GM10266 (cell line): ENCODE results near the gene FRY.

Experiments used
- DNase-seq: peaks from one replicate; pipeline ENCODE4 v3.0.0; 2012; ENCODE audit errors: extremely low spot score
- CTCF ChIP-seq: IDR thresholded peaks from 2 replicates; pipeline ENCODE4 v1.5.1; 2012; ENCODE audit warnings: mild to moderate bottlenecking, low read depth; ENCODE audit not compliant: control insufficient read depth, insufficient read depth; ENCODE audit errors: missing control alignments

The FRY gene

GRCh38 chr13:32080328-32080744, 48.8 kb downstream of the FRY start:
- no peak for TF ChIP-seq CTCF
- no peak for DNase-seq

GRCh38 chr13:32081591-32081990, 50.0 kb downstream of the FRY start:
- no peak for TF ChIP-seq CTCF
- no peak for DNase-seq

- no peak for DNase-seq
- TF ChIP-seq CTCF, result no peak
Observed at GRCh38 chr13:32086366-32086765, 54.8 kb downstream of the FRY start.

GRCh38 chr13:32086791-32087441, 55.3 kb downstream of the FRY start:
- DNase-seq, result no peak
- no peak for TF ChIP-seq CTCF

- DNase-seq, result no peak
- no peak for TF ChIP-seq CTCF
Observed at GRCh38 chr13:32087955-32088747, 56.6 kb downstream of the FRY start.

GRCh38 chr13:32092496-32092895, 60.9 kb downstream of the FRY start:
- TF ChIP-seq CTCF, result no peak
- DNase-seq, result no peak

- no peak for TF ChIP-seq CTCF
- DNase-seq, result no peak
Observed at GRCh38 chr13:32093006-32093405, 61.4 kb downstream of the FRY start.
